Right kidney (tissue), 1 donor: Measurements from ENCODE around the gene PRR7.

Experiments used
- DNase-seq: peaks from one replicate; pipeline ENCODE4 v3.0.0-alpha.2; 2016

The PRR7 gene

GRCh38 chr5:177468685-177469628 is 22.3 kb downstream of the PRR7 start:
- no peak for DNase-seq

GRCh38 chr5:177469750-177470525 is 23.3 kb downstream of the PRR7 start:
- no peak for DNase-seq

- no peak for DNase-seq
Measured at GRCh38 chr5:177470759-177471536, 24.3 kb downstream of the PRR7 start.

GRCh38 chr5:177471610-177472356 is 25.2 kb downstream of the PRR7 start:
- no peak for DNase-seq

GRCh38 chr5:177472460-177473442 is 26.1 kb downstream of the PRR7 start:
- DNase-seq: peak; percentile 73

GRCh38 chr5:177473443-177474001 is 26.9 kb downstream of the PRR7 start, which contains the start of gene DBN1:
DBN1 (minus strand) TSS chr5:177473634; CDS start chr5:177473521, 113 bp downstream.
- DNase-seq: peak; percentile 77

- DNase-seq: no peak
Measured at GRCh38 chr5:177474002-177474476, 27.4 kb downstream of the PRR7 start.

- no peak for DNase-seq
Measured at GRCh38 chr5:177474846-177475562, 28.4 kb downstream of the PRR7 start.

- DNase-seq: no peak
Measured at GRCh38 chr5:177475563-177476427, 29.2 kb downstream of the PRR7 start.

- no peak for DNase-seq
Measured at GRCh38 chr5:177476531-177477233, 30.1 kb downstream of the PRR7 start.

GRCh38 chr5:177477701-177478477 is 31.3 kb downstream of the PRR7 start:
- DNase-seq: no peak

- no peak for DNase-seq
Measured at GRCh38 chr5:177478711-177479646, 32.4 kb downstream of the PRR7 start.

- peak; percentile 46 for DNase-seq
Measured at GRCh38 chr5:177479774-177480173, 33.2 kb downstream of the PRR7 start.

- no peak for DNase-seq
Measured at GRCh38 chr5:177482359-177482795, 35.8 kb downstream of the PRR7 start.

GRCh38 chr5:177483042-177483441 is 36.4 kb downstream of the PRR7 start:
- no peak for DNase-seq
